HEK293 (cell line): Measurements from ENCODE around the gene GRAMD1C.

Experiments used
- OSR2 ChIP-seq: fragments of 450-650 bp; formaldehyde crosslinking; IDR thresholded peaks from 2 replicates; pipeline ENCODE4 v1.5.1; 2016; ENCODE audit warnings: missing biosample characterization, missing genetic modification characterization
- SETDB1 ChIP-seq: IDR thresholded peaks from one replicate; pipeline ENCODE4 v1.6.1; 2017; ENCODE audit warnings: mild to moderate bottlenecking, low read length, moderate library complexity, mixed read lengths; ENCODE audit not compliant: insufficient read length
- ZNF24 ChIP-seq: fragments of 450-650 bp; formaldehyde crosslinking; IDR thresholded peaks from 2 replicates; pipeline ENCODE4 v1.5.1; 2016; ENCODE audit warnings: missing biosample characterization, missing genetic modification characterization
- ZNF266 ChIP-seq: fragments of 450-650 bp; formaldehyde crosslinking; IDR thresholded peaks from 2 replicates; pipeline ENCODE4 v1.5.1; 2016; ENCODE audit warnings: missing biosample characterization, missing genetic modification characterization, low read depth
- ZNF350 ChIP-seq: fragments of 450-650 bp; formaldehyde crosslinking; IDR thresholded peaks from 2 replicates; pipeline ENCODE4 v1.5.0; 2017; ENCODE audit warnings: missing biosample characterization, mild to moderate bottlenecking, missing genetic modification characterization
- ZNF777 ChIP-seq: fragments of 450-650 bp; formaldehyde crosslinking; IDR thresholded peaks from 2 replicates; pipeline ENCODE4 v1.5.1; 2017; ENCODE audit warnings: missing biosample characterization, missing genetic modification characterization, borderline replicate concordance
- TF ChIP-seq, protein P1 (sequence below): IDR thresholded peaks from 2 replicates; pipeline ENCODE4 v1.6.1; 2011; ENCODE audit warnings: mild to moderate bottlenecking, low read depth, low read length, borderline replicate concordance
- TF ChIP-seq, protein P2 (sequence below): fragments of 450-650 bp; formaldehyde crosslinking; IDR thresholded peaks from 2 replicates; pipeline ENCODE4 v1.5.1; 2016; ENCODE audit warnings: missing biosample characterization, missing genetic modification characterization
- TF ChIP-seq, protein P3 (sequence below): fragments of 450-650 bp; formaldehyde crosslinking; IDR thresholded peaks from 2 replicates; pipeline ENCODE4 v1.5.1; 2016; ENCODE audit warnings: missing biosample characterization, missing genetic modification characterization
- TF ChIP-seq, protein P4 (sequence below): fragments of 450-650 bp; formaldehyde crosslinking; conservative IDR thresholded peaks from 2 replicates; pipeline ENCODE4 v1.5.1; 2016; ENCODE audit warnings: low read depth, missing biosample characterization, missing genetic modification characterization
- TF ChIP-seq, protein P5 (sequence below): fragments of 450-650 bp; formaldehyde crosslinking; IDR thresholded peaks from 2 replicates; pipeline ENCODE4 v1.5.1; 2016; ENCODE audit warnings: missing biosample characterization, missing genetic modification characterization, borderline replicate concordance

DNA sequence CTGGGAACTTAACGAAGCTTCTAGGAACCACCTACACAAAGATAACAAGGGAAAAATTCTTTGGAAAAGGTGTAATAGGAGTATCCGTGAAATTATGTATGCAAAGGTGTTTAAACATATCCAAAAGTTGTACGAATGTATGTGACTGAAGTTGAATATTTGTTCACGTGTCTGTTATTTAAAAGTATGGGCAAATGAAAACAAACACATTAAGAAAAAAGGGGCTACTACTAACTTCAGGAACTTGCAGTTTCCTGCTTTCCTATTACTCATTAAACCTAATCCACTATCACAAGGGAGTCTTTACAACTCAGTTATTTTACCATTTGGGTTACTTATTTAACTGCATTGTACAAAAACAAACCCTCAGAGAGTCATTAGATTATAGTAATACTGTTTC, 33.9 kb upstream of the GRAMD1C start:
- TF ChIP-seq, protein P1, sequence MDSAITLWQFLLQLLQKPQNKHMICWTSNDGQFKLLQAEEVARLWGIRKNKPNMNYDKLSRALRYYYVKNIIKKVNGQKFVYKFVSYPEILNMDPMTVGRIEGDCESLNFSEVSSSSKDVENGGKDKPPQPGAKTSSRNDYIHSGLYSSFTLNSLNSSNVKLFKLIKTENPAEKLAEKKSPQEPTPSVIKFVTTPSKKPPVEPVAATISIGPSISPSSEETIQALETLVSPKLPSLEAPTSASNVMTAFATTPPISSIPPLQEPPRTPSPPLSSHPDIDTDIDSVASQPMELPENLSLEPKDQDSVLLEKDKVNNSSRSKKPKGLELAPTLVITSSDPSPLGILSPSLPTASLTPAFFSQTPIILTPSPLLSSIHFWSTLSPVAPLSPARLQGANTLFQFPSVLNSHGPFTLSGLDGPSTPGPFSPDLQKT = no peak
- TF ChIP-seq, protein P2, sequence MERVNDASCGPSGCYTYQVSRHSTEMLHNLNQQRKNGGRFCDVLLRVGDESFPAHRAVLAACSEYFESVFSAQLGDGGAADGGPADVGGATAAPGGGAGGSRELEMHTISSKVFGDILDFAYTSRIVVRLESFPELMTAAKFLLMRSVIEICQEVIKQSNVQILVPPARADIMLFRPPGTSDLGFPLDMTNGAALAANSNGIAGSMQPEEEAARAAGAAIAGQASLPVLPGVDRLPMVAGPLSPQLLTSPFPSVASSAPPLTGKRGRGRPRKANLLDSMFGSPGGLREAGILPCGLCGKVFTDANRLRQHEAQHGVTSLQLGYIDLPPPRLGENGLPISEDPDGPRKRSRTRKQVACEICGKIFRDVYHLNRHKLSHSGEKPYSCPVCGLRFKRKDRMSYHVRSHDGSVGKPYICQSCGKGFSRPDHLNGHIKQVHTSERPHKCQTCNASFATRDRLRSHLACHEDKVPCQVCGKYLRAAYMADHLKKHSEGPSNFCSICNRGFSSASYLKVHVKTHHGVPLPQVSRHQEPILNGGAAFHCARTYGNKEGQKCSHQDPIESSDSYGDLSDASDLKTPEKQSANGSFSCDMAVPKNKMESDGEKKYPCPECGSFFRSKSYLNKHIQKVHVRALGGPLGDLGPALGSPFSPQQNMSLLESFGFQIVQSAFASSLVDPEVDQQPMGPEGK (tag by site-specific recombination) = no peak
- TF ChIP-seq, protein P3, sequence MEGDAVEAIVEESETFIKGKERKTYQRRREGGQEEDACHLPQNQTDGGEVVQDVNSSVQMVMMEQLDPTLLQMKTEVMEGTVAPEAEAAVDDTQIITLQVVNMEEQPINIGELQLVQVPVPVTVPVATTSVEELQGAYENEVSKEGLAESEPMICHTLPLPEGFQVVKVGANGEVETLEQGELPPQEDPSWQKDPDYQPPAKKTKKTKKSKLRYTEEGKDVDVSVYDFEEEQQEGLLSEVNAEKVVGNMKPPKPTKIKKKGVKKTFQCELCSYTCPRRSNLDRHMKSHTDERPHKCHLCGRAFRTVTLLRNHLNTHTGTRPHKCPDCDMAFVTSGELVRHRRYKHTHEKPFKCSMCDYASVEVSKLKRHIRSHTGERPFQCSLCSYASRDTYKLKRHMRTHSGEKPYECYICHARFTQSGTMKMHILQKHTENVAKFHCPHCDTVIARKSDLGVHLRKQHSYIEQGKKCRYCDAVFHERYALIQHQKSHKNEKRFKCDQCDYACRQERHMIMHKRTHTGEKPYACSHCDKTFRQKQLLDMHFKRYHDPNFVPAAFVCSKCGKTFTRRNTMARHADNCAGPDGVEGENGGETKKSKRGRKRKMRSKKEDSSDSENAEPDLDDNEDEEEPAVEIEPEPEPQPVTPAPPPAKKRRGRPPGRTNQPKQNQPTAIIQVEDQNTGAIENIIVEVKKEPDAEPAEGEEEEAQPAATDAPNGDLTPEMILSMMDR (tag by site-specific recombination) = no peak
- TF ChIP-seq, protein P4, sequence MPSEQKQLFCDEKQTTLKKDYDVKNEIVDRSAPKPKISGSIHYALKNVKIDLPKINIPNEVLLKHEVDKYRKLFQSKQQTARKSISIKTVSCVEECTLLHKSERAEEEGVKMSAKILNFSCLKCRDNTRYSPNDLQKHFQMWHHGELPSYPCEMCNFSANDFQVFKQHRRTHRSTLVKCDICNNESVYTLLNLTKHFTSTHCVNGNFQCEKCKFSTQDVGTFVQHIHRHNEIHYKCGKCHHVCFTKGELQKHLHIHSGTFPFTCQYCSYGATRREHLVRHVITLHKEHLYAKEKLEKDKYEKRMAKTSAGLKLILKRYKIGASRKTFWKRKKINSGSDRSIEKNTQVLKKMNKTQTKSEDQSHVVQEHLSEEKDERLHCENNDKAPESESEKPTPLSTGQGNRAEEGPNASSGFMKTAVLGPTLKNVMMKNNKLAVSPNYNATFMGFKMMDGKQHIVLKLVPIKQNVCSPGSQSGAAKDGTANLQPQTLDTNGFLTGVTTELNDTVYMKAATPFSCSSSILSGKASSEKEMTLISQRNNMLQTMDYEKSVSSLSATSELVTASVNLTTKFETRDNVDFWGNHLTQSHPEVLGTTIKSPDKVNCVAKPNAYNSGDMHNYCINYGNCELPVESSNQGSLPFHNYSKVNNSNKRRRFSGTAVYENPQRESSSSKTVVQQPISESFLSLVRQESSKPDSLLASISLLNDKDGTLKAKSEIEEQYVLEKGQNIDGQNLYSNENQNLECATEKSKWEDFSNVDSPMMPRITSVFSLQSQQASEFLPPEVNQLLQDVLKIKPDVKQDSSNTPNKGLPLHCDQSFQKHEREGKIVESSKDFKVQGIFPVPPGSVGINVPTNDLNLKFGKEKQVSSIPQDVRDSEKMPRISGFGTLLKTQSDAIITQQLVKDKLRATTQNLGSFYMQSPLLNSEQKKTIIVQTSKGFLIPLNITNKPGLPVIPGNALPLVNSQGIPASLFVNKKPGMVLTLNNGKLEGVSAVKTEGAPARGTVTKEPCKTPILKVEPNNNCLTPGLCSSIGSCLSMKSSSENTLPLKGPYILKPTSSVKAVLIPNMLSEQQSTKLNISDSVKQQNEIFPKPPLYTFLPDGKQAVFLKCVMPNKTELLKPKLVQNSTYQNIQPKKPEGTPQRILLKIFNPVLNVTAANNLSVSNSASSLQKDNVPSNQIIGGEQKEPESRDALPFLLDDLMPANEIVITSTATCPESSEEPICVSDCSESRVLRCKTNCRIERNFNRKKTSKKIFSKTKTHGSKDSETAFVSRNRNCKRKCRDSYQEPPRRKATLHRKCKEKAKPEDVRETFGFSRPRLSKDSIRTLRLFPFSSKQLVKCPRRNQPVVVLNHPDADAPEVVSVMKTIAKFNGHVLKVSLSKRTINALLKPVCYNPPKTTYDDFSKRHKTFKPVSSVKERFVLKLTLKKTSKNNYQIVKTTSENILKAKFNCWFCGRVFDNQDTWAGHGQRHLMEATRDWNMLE (tag by site-specific recombination) = no peak
- no peak for TF ChIP-seq ZNF266 (tag by site-specific recombination)
- TF ChIP-seq, protein P5, sequence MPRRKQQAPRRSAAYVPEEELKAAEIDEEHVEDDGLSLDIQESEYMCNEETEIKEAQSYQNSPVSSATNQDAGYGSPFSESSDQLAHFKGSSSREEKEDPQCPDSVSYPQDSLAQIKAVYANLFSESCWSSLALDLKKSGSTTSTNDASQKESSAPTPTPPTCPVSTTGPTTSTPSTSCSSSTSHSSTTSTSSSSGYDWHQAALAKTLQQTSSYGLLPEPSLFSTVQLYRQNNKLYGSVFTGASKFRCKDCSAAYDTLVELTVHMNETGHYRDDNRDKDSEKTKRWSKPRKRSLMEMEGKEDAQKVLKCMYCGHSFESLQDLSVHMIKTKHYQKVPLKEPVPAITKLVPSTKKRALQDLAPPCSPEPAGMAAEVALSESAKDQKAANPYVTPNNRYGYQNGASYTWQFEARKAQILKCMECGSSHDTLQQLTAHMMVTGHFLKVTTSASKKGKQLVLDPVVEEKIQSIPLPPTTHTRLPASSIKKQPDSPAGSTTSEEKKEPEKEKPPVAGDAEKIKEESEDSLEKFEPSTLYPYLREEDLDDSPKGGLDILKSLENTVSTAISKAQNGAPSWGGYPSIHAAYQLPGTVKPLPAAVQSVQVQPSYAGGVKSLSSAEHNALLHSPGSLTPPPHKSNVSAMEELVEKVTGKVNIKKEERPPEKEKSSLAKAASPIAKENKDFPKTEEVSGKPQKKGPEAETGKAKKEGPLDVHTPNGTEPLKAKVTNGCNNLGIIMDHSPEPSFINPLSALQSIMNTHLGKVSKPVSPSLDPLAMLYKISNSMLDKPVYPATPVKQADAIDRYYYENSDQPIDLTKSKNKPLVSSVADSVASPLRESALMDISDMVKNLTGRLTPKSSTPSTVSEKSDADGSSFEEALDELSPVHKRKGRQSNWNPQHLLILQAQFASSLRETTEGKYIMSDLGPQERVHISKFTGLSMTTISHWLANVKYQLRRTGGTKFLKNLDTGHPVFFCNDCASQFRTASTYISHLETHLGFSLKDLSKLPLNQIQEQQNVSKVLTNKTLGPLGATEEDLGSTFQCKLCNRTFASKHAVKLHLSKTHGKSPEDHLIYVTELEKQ (tag by site-specific recombination) = no peak
- TF ChIP-seq OSR2 (tag by site-specific recombination) = no peak
- no peak for TF ChIP-seq SETDB1
- no peak for TF ChIP-seq ZNF350 (tag by site-specific recombination)
- TF ChIP-seq ZNF24 (tag by site-specific recombination) = no peak
- TF ChIP-seq ZNF777 = no peak
